Measurements from ENCODE around the gene ATMIN. TPM values are rescaled to one million over a fixed set of nuclear protein-coding genes. Genes with fewer than 3 reads are reported as not detected.

Gene ATMIN
- polyA plus RNA-seq, 1 experiment, result 22.3 TPM

DNA sequence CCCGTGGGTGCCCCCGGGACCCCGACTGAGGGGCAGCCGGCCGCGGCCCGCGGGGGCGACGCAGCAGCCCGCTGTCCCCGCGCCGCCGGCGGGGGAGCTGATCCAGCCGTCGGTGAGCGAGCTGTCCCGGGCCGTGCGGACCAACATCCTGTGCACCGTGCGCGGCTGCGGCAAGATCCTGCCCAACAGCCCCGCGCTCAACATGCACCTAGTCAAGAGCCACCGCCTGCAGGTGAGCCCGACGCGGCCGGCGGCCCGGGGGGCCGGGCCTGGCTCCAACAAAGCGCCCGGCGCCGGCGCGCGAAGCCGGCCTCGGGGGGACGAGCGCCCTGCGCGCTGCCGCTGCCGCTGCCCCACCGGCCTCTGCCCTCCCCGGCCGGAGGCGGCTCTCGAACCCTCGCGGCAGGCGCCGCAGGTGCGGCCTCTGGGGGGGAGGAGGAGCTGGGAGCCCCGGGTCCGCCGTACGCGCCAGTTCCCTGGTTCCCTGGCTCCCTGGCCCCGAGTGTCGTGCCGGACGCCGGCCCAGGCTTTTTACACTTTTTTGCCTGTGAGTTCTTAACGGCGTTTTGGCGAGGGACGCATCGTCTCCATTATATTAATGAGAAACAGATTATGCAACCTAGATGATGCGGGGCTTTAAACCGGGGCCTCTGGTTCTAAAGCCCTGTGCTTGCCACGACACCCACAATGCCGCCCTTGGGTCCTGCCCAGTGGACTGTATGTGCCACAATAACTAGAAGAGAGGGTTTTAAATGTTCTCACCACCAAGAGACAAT, 521 bp downstream of the ATMIN start:
- POLR2A ChIA-PET, result no interaction called here
- CTCF ChIA-PET, result interaction anchor here (0.6 to 3.1 kb wide), 54 partner anchors 10 to 708 kb away, joined by 3 to 27 read pairs (median 4); partner anchors contain the start of genes CENPN and CMC2
- TF ChIP-seq, protein P1, sequence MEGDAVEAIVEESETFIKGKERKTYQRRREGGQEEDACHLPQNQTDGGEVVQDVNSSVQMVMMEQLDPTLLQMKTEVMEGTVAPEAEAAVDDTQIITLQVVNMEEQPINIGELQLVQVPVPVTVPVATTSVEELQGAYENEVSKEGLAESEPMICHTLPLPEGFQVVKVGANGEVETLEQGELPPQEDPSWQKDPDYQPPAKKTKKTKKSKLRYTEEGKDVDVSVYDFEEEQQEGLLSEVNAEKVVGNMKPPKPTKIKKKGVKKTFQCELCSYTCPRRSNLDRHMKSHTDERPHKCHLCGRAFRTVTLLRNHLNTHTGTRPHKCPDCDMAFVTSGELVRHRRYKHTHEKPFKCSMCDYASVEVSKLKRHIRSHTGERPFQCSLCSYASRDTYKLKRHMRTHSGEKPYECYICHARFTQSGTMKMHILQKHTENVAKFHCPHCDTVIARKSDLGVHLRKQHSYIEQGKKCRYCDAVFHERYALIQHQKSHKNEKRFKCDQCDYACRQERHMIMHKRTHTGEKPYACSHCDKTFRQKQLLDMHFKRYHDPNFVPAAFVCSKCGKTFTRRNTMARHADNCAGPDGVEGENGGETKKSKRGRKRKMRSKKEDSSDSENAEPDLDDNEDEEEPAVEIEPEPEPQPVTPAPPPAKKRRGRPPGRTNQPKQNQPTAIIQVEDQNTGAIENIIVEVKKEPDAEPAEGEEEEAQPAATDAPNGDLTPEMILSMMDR (IDR thresholded peaks at IDR 0.05; ENCODE audit: insufficient read depth, low read depth, low read length), result no peak
- no peaks in the 10 kb centered on the region for H3K36me3 ChIP-seq (ENCODE audit: control insufficient read depth, insufficient read depth, low read length)
- no peaks in the 10 kb centered on the region for H3K27me3 ChIP-seq (ENCODE audit: control insufficient read depth, insufficient read depth, low read length)
- no peak for DNase-seq (ENCODE audit: low read depth)
- peak overlapping the region; percentile 71 for H3K4me3 ChIP-seq (ENCODE audit: low read depth, low read length)

DNA sequence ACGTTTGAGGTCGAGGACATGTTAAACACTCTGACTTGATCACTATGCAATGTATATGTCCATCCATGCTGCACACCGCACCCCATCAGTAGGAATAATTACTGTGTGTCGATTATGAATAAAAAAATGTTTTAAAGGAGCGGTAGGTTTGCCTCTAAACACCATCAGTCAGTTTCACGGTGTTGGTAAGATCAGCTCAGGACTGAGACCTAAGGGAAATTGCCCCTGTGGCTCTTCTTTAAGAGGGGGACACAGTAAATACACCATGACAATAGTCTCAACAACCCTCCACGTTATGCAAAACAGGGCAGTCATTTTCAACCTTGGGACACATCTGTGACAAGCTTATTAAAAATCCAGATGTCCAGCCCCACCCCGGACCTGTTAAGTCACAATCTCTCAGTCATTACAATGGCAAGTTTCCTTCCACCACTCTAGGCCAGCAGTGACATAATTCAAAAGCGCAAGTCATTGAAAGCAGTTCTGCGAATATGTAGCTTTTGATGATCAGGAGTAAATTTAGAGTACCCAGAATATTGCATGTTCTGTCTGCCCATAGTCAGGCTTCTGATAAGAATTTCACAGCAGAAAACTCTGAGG, 1.2 kb downstream of the ATMIN start:
- H3K27me3 ChIP-seq (ENCODE audit: control insufficient read depth, insufficient read depth, low read length), result no peaks in the 10 kb centered on the region
- TF ChIP-seq, protein P1 (IDR thresholded peaks at IDR 0.05; ENCODE audit: insufficient read depth, low read depth, low read length), result no peak
- no peak for DNase-seq (ENCODE audit: low read depth)
- no peaks in the 10 kb centered on the region for H3K36me3 ChIP-seq (ENCODE audit: control insufficient read depth, insufficient read depth, low read length)
- POLR2A ChIA-PET, result no interaction called here
- CTCF ChIA-PET, result interaction anchor here (1.4 to 3.1 kb wide), 11 partner anchors 9 to 702 kb away, joined by 3 to 27 read pairs (median 11); no protein-coding TSS in a partner anchor
- H3K4me3 ChIP-seq (ENCODE audit: low read depth, low read length), result peak overlapping the region; percentile 71

DNA sequence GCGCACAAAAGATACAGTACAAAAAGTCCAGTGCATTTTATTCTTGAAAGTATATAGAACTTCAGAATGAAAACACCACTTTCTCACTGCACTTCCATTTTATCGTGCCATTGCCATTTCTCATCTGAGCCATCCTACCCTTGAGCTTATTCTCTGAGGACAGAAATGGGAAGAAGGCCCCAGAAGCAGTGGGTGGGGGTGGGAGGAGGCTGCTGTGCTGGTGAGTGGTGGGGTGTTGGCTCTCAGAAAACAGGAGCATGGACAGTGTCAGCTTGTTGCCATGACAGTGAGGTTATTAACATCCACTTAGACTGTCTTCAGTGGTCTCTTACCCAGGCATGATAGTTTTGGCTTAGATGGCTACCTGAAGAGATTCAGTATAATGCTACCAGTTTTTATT, 4.5 kb downstream of the ATMIN start:
- CTCF ChIA-PET, result no interaction called here
- POLR2A ChIA-PET, result interaction anchor here (0.6 kb wide), 1 partner anchor 19 kb away, joined by 3 read pairs; no protein-coding TSS in a partner anchor
- H3K27me3 ChIP-seq (ENCODE audit: control insufficient read depth, insufficient read depth, low read length), result no peaks in the 10 kb centered on the region
- H3K36me3 ChIP-seq (ENCODE audit: control insufficient read depth, insufficient read depth, low read length), result peaks cover 6% of the 10 kb centered on the region
- DNase-seq (ENCODE audit: low read depth), result no peak
- no peak overlapping the region for H3K4me3 ChIP-seq (ENCODE audit: low read depth, low read length)
- TF ChIP-seq, protein P1 (IDR thresholded peaks at IDR 0.05; ENCODE audit: insufficient read depth, low read depth, low read length), result no peak

DNA sequence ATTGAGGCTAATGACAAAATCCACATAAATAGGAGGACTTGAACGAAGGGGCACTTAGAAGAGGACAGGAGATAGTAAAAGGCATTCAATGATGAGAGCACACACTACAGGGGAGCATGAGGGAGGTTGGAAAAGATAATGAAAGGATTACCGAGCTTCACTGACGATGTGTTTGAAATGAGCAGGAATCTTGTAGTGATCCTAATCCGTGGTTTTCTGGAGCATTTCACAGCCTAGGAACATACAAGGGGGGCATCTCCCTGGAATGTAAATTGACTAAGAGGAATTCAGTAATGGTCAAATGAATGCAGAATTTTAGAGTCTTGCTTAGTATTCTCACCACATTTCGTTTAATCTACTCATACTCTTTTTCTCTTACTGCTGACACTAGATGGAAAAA, 5.2 kb downstream of the ATMIN start:
- peaks cover 6% of the 10 kb centered on the region for H3K36me3 ChIP-seq (ENCODE audit: control insufficient read depth, insufficient read depth, low read length)
- POLR2A ChIA-PET, result interaction anchor here (0.6 kb wide), 1 partner anchor 18 kb away, joined by 3 read pairs; no protein-coding TSS in a partner anchor
- DNase-seq (ENCODE audit: low read depth), result no peak
- TF ChIP-seq, protein P1 (IDR thresholded peaks at IDR 0.05; ENCODE audit: insufficient read depth, low read depth, low read length), result no peak
- CTCF ChIA-PET, result no interaction called here
- H3K4me3 ChIP-seq (ENCODE audit: low read depth, low read length), result no peak overlapping the region
- H3K27me3 ChIP-seq (ENCODE audit: control insufficient read depth, insufficient read depth, low read length), result no peaks in the 10 kb centered on the region

DNA sequence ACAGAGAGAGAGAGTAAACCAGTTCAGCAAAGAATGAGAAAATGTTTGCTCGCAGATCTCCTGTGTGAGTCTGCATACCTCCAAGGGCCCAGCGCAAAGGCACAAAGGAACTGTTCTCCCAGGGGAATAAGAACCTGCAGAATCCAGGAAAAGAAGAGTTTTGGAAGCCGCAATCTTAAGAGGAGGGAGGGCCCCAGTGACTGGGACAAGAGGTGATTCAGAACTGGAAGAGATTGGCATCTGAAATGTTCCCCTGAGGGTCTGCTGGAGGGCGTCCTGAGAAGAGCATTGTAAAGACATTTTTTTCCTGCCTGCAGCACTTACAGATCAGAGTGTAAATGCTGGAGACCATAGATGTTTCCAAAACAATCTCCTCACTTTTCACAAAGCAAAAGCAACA, 6.1 kb downstream of the ATMIN start:
- no peak overlapping the region for H3K4me3 ChIP-seq (ENCODE audit: low read depth, low read length)
- H3K36me3 ChIP-seq (ENCODE audit: control insufficient read depth, insufficient read depth, low read length), result peaks cover 6% of the 10 kb centered on the region
- ChIA-PET CTCF (no interaction called here), POLR2A (no interaction called here)
- no peak for DNase-seq (ENCODE audit: low read depth)
- TF ChIP-seq, protein P1 (IDR thresholded peaks at IDR 0.05; ENCODE audit: insufficient read depth, low read depth, low read length), result no peak
- H3K27me3 ChIP-seq (ENCODE audit: control insufficient read depth, insufficient read depth, low read length), result no peaks in the 10 kb centered on the region
